Activated gamma-delta T cell treated with Interleukin-2 at 50 U/mL for 16 hours (primary cell): ENCODE measurements around the gene NAV3.

Experiments
- DNase-seq: peaks from one replicate; pipeline ENCODE4 v3.0.0-alpha.2; 2020

NAV3 gene, protein sequence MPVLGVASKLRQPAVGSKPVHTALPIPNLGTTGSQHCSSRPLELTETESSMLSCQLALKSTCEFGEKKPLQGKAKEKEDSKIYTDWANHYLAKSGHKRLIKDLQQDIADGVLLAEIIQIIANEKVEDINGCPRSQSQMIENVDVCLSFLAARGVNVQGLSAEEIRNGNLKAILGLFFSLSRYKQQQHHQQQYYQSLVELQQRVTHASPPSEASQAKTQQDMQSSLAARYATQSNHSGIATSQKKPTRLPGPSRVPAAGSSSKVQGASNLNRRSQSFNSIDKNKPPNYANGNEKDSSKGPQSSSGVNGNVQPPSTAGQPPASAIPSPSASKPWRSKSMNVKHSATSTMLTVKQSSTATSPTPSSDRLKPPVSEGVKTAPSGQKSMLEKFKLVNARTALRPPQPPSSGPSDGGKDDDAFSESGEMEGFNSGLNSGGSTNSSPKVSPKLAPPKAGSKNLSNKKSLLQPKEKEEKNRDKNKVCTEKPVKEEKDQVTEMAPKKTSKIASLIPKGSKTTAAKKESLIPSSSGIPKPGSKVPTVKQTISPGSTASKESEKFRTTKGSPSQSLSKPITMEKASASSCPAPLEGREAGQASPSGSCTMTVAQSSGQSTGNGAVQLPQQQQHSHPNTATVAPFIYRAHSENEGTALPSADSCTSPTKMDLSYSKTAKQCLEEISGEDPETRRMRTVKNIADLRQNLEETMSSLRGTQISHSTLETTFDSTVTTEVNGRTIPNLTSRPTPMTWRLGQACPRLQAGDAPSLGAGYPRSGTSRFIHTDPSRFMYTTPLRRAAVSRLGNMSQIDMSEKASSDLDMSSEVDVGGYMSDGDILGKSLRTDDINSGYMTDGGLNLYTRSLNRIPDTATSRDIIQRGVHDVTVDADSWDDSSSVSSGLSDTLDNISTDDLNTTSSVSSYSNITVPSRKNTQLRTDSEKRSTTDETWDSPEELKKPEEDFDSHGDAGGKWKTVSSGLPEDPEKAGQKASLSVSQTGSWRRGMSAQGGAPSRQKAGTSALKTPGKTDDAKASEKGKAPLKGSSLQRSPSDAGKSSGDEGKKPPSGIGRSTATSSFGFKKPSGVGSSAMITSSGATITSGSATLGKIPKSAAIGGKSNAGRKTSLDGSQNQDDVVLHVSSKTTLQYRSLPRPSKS (N-terminal part only)

DNA sequence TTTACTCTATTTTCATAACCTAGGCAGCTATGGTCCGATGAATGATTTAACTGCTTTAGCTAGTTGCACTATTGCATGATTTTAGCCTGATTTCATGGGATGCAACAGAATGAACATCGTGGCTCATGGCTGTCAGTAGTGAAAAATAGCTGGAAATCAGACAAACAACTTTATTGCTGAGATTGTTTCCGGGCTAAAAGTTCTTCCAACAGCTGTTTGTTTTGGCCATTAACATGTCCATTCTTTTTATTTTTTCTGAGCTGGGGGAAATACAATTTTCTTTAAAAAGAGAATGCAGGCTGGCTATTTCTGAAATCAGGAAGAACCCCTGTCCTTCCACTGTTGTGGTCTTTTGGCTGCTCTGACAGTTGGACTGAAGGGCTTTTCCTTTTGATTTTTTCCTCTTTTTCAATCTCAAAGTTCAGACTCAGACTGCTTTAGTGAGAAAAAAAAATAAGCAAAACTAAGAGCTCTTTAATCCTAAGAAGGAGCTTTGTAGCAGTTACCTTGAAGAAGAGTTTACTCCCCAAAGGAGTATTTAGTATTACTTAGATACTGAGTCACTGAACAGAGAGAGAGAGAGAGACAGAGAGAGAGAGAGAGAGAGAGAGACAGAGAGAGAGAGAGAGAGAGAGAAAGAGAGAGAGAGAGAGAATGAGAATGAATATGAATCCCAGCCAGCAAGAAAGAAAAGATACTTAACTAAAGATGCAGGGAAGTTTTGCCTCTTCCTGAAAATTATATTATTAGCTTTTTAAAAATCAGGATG lies at the start of gene NAV3:
NAV3 (plus strand) TSS at position 312 of the 769 bp plus-strand sequence. CDS start 568 bp downstream, outside the sequence.
- DNase-seq = no peak

DNA sequence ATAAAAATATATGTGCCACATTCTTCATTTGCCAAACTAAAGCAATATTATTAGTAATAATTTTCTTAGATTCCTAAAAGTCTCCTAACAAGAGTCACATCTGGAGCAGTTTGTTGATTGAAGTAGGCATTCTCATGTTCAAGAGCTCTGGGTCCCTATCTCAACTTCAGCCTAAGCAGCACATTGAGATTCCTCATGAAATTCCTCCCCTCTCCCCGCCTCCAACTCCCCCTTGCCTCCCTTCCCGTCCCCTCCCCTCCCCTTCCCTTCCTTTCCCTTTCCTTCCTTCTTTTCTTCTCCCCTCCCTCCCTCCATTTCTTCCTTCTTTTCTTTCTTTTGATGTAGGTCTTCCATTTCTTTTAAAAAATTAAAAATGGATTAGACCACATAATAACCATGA lies 48.7 kb upstream of the NAV3 start:
- DNase-seq = no peak

DNA sequence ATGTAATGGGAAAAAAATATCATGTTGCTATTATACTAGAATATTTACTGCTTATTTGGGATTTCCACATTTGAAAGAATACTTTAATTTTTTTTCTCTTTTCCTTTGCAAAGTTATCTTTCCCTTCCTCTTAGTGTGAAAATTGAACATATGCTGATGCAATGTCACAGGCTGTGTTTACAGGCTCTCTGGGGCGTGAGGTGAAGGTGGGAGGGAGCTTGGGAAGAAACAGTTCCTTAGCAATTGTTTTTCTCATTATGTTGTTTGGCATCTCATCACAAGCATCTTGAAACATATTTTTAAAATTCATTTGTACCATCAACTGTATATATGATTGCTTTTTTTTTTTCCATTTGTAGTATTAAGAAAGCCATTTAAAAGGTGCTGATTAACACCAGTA lies 47.9 kb upstream of the NAV3 start:
- no peak for DNase-seq

DNA sequence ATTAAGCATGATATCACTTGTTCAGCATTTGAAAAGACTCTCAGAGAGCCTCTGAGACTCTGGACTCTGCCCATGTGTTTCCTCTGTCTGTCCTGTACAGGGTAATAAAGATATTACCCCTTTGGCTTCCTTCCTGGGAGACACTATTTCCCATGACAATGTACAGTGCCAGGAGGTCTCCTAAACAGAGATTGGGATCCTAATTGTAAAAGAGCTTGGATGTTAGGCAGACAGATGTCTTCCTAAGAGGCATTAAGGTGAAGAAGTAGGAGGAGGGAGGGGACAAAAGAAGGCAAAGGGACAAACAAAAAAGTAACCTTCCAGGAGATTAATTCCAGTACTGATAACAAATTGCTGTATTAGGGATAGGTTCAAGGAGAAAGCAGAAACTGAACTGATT lies 45.5 kb upstream of the NAV3 start:
- DNase-seq = no peak

DNA sequence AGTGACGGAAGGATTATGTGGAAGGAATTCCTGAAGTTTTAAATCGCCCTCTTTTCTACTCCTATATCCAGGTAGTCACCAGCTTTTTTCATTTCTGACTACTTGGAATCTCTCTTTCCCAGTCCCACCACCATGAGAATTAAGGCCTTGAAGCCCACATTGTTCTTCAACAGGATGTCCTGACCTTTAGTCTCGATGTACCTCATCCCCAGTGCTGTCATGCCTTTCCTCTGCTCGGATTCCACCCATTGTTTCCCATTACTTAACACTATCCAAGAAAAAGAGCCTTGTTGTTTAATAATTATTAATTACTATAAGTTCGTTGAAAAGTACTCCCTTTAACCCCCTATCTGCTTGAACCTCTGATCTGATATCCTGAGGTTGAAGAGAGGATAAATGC lies 44.0 kb upstream of the NAV3 start:
- DNase-seq = no peak

DNA sequence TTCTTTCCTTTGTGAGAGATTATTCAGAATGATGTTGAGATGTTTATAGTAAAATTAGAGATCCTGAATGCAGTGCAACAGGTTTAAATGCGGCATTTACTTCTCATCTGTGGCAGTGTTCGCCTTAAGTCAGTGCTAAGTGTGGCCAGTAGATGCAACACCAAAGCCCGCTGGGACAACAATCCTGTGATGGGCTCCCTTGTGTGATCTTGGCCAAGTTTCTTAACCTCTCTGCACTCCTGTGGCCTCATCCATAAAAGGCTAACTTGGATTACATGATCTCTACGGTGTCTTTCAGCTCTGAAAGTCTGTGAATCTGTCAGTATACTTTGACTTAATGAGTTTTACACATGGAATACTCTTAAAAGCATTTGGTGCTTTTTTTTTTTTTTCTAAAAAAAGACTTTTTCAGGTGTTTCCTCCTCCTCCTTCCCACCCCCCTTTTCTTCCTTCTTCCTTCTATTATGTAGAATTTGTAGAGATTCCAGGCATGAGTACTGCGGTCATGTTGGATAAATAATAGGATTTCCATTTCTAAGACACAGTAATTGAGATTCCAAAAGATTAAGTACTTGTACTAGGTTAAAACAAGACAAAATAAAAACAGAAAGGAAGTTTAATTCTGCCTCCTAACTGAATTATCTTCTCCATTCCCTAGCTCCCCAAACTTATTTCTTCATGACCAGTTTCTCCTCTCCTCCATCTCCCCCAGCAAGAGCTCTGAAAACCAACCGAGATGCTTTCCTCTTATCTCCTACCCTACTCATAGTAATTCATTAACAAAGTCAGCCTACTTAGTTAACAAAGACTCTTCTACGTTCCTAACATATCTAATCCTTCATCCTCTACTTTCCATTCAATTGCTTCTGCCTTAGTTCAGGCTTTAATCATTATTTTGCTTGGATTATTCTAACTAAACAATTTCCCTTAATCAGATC lies 42.2 kb upstream of the NAV3 start:
- no peak for DNase-seq

DNA sequence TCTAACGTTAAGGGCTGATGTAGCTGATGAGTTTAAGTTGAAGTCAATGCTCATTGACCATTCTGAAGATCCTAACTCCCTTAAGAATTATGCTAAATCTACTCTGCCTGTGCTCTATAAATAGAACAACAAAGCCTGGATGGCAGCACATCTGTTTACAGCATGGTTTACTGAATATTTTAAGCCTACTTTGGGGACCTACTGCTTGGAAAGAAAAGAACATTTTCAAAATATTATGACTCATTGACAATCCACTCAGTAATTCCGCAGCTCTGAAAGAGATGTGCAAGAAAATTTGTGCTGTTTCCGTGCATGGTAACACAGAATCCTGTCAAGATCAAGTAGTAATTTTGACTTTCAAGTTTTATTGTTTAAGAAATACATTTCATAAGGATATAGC lies 35.0 kb upstream of the NAV3 start:
- no peak for DNase-seq

DNA sequence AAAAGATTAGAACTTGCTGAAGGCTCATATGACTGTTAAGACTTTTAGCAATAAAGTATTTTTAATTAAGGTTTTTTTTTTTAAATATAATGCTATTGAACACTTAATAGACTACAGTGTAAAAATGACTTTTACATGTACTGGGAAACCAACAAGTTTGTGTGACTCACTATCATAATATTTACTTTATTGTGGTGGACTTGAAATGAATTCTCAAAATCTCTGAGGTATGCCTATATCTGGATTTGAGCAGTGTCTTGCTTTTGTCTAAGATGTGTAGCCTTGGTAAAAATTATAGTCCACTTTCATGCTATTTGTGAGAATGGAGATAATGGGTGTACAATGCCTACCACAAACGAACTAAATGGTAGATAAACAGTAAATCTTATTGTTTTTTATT lies 33.9 kb upstream of the NAV3 start:
- no peak for DNase-seq

DNA sequence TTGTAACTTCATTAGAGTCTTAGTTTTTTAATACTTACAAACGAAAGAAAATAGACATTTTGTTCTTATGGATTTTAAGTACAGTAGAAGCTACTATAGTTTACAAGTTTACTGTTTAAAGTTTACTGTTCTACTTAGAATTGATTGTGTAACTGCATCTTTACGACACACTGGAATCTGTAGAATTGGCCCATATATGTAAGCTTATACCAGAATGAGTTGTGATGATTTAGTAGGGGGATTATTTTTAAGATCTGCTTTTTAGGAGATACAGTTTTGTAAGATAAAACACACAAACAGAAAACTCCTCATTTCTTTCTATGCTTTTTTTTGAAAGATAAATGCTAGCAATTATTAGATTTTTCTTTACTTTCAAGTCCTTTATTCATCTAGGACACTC lies 30.2 kb upstream of the NAV3 start:
- no peak for DNase-seq

DNA sequence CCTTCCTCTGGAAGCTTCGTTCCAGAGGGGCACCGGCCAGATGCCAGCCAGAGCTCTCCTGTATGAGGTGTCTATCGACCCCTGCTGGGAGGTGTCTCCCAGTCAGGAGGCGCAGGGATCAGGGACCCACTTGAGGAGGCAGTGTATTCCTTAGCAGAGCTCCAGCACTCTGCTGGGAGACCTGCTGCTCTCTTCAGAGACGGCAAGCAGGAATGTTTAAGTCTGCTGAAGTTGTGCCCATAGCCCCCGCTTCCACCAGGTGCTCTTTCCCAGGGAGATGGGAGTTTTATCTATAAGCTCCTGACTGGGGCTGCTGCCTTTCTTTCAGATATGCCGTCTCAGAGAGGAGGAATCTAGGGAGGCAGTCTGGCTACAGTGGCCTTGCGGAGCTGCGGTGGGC lies 22.2 kb upstream of the NAV3 start:
- DNase-seq = no peak

DNA sequence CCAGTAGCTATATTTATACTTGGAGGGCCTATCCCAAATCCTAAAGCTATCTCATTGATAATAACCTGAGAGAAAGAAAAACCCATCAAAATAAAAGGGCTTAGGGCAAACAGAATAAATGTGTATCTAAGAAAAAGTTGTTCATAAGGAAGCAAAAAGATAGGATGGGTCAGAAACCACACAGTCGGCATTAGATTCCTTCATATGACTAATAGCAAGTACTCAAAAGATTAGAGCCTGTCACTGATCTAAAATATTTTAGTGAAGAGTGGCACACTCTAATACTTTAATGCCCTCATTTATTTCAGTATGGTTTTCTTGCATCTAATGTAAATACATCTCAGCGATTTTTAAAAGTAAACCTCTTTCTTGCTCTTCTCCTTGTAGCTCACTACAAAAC lies 17.1 kb upstream of the NAV3 start:
- DNase-seq = no peak

DNA sequence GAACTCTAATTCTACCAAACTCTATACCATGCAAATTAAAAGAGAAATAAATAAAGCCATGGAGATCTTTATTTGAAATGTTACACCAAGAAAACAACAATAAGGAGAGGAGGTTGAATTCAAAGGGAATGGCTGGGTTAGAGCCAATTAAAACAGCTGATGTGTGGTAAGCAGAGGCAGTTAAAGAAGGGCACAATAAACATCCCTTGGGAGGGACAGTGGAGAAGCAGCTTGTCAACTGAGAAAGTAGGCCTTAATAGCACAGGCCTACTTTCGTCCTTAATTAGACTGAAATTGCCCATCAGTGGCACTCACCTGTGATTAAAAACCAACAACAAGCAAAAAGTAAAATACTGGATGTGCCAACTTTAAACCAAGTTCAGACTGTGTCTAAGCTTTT lies 16.3 kb upstream of the NAV3 start:
- no peak for DNase-seq

DNA sequence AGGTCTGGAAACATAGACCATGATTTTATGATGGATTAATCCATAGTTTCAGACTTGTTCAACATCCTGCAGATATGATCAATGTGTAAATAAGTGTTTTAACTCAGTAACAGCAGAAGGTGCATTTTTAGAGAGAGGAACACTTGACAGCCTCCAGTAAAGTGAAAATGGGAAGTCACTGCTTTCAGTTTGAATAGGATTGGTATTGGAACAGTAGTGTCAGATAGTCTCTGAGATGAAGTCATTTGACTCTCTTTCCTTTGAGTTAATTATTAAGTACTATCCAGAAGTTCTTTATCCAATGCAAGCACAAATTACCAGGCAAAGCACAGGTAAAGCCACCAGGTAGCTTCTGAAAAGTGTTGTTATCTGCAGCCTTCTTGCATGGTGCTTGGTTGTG lies 14.5 kb upstream of the NAV3 start:
- no peak for DNase-seq

DNA sequence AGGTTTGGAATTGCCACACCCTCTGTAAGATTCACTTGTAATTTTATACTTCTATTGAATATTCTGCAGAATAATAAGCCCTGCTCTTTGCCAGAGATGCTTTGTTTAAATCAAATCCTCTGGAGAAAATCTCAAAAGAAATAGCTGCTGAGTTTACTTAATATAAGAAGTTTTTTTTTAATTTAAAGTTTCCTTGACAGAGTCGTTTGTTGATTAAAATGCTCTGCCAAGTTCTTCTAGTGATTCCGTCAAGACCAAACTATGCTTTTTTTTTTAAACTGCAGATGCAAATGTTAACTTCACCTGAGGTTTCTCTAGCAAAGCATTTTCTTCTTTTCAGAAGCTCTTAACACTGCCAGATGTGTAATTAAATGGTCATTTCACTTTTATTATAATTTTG lies 13.4 kb upstream of the NAV3 start:
- no peak for DNase-seq

DNA sequence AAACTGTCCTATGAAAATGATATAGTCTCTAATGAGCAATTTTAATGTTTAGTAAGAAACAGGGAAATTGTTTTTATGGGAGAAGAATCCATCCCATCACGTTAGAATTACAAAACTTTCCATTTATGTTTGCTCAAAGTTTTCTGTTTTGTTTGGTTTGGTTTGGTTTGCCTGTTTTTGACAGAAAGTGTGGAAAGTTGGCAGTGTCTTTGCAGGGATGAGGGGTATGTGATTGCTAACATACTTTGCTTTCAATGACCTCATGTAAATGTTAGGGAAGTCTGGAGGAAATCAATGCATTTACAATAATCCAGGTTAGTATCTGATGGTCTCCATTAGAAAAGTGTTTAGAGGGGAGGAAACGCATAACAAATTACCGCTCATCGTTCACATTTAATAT lies 12.3 kb upstream of the NAV3 start:
- no peak for DNase-seq

DNA sequence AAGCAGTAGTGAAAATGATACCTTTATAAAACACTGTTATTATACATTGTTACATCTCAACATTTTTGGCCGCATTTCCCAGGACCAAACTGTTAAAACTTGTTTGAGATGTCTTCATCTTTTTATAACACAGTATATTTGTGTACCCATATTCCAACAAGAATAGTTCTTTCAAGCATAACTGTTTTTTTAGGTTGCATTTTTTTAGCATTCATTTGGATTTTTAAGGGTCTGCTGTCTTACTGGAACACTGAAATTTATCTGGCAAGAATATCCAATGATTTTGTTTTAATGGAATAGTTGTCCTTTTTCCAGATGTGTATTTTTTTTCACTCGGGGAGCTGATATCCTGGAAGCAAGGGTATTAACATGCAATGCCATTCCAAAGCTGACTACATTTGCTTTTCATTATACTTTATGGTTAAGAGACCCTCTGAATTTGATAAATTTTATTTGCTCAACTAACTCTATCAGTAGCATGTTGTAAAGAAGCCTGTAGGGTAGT lies 8.9 kb upstream of the NAV3 start:
- DNase-seq = no peak

DNA sequence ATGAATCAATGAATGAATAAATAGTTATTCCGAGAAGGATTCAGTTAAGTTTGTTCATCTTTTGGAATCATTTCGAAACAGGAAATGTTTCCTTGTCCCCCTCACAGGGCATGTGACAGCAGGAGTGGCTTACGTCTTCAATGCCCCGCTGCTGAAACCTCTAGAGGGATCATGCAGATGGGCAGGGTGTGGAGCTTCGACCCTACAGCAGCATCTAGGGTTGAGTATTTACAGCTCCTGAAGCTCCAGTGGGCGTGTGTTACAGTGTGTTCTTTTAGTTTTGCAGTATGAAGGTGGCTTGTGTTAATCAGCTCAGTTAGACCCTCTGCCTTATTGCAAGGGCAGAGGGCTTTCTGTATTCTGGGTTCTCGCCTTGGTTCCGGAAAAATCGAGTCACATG lies 2.6 kb downstream of the NAV3 start:
- DNase-seq = no peak

DNA sequence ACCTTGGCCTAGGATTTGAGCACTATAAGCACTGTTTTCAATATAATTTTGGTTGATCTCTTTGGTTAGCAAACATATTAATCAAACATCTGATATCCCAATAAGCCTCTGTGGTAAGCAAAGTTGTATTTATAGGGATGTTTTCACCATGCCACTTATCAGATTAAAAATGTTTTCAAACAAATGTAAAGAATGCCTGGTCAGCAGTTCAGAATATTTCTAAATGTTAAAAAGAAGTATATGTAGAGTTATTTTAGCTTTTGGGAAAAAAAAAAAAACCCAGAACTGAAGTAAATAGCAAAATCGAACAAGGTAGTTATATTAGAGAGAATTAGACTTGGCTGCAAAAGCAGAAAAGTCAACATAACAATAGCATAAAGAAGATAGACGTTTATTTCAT lies 3.9 kb downstream of the NAV3 start:
- DNase-seq = no peak

DNA sequence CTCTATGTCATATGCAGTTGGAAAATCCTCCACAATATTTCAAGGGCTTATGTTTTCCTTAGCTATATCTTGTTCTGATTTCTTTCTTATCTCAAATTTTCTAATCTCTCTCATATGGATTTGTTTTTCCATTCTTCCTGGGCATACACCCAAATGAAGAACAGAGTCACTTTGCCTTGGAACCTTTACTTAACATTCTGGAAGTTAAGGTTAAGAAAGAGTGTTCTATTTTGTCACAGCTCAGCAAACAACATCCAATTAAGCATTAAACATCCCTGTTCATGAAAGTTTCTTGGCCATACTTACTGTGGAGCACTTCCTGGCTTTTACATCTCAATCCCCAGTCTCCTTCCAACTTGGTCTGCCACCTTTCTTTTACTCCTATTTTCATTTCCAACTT lies 5.3 kb downstream of the NAV3 start:
- DNase-seq = no peak

DNA sequence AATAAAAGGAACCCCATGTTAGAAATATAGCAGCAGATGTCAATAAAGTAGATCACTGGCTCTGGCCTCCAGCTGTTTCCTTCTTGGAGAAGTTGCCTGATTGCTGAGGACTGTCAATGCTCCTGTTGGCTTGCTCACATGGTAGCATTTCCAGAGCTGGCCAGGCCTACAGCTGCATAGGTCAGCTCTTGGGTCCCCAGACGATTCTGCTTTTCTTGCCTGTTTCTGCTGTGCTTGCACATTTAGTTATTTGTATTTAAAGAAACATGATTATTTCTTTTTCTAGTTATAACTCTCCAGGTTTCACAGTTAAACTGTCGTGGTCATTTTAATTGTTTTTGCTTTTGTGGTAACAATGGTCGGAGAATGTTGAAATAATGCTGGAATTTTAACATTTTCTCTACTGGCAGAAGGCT lies 7.2 kb downstream of the NAV3 start:
- no peak for DNase-seq

DNA sequence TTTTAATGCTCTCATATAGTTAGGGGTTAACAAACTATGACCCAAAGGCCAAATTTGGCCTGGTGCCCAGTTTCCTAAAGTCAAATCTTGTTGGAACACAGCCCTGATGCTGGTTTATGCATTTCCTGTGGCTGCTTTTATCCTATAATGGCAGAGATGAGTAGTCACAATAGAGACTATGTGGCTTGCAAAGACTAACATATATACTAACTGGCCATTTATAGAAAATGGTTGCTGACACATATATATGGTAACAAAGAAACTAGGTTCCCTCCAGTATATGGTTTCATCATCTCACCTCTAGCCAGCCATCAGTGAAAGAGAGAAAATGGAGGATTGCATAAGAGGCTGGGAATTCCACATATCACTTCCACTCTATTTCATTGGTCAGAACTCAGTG lies 10.8 kb downstream of the NAV3 start:
- no peak for DNase-seq

DNA sequence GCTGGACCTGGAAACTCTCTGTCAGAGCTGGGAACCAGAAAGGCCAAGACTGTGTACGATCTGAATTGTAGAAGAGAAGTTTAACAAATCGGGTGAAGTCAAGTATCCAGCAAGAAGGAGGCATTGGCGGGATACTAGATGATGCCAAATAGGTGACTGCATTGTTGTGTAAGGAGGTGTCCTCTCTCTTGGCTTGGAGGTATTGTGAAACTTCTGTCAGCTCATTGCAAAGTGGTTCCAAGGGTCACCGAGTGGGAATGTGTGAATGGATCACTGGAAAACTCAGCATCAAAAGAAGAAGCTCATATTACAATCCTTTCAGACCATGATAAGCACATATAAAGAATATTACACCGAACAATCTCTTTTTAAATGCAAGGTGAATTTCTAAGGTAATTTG lies 11.7 kb downstream of the NAV3 start:
- DNase-seq = no peak
